A549 (cell line): ENCODE measurements around the gene HACE1. TPM values are rescaled to one million over a fixed set of nuclear protein-coding genes. Genes with fewer than 3 reads are reported as not detected.

ENCODE experiments used
- ATAC-seq, 2 experiments: fragments of 200-7000 bp in 1 of 2; fragments of >200 bp in 1 of 2; cut with Nextera tagmentation in 1 of 2; cut with Tn5 transposase in 1 of 2; 3 replicates each; pipeline versions ENCODE4 v1.8.0 to v1.9.1; 2018 to 2020; ENCODE audit warnings: mild to moderate bottlenecking in 1 of 2, moderate library complexity in 1 of 2
- CTCF ChIA-PET: fragments of 300-600 bp; sonication (Branson Sonifier 250); formaldehyde crosslinking; extraction: SDS; loops from one replicate; lab custom pipeline; 2021; ENCODE audit warnings: antibody characterized with exemption, inconsistent platforms; lab: Yijun Ruan, JAX
- POLR2A ChIA-PET: fragments of 350-600 bp; formaldehyde crosslinking; extraction: SDS; loops from one replicate; lab custom pipeline; 2021; ENCODE audit warnings: antibody characterized with exemption, inconsistent platforms; lab: Yijun Ruan, JAX
- DNase-seq, 2 experiments: peaks; one replicate each; pipeline versions ENCODE4 v3.0.0 to v3.0.0-alpha.2; 2011 to 2016; ENCODE audit warnings: low read depth in 1 of 2, low spot score in 1 of 2
- FAIRE-seq: peaks from 2 replicates; lab custom pipeline; 2011; peaks lifted over from hg19 to GRCh38; lab: Jason Lieb, UNC
- H3K27ac ChIP-seq, 2 experiments: fragments of >200 bp; sonication (Bioruptor Twin); formaldehyde crosslinking; 3 replicates each; pipeline ENCODE4 v1.5.1; 2016 to 2017
- H3K4me1 ChIP-seq: fragments of >200 bp; sonication (Bioruptor Twin); formaldehyde crosslinking; 3 replicates; pipeline ENCODE4 v1.6.1; 2016
- H3K4me2 ChIP-seq: fragments of >200 bp; sonication (Bioruptor Twin); formaldehyde crosslinking; 3 replicates; pipeline ENCODE4 v1.6.1; 2016
- H3K4me3 ChIP-seq: fragments of >200 bp; sonication (Bioruptor Twin); formaldehyde crosslinking; 3 replicates; pipeline ENCODE4 v1.5.1; 2016
- H3K9me3 ChIP-seq: fragments of >200 bp; sonication (Bioruptor Twin); formaldehyde crosslinking; 3 replicates; pipeline ENCODE4 v1.6.1; 2016
- CBX2 ChIP-seq: fragments of 200-600 bp; sonication (generic); IDR thresholded peaks from 2 replicates; pipeline ENCODE4 v1.6.1; 2016; ENCODE audit warnings: low read depth, mild to moderate bottlenecking, borderline replicate concordance
- CBX8 ChIP-seq: fragments of 200-600 bp; sonication (generic); IDR thresholded peaks from 2 replicates; pipeline ENCODE4 v1.6.1; 2016
- CEBPB ChIP-seq, 2 experiments: fragments of >200 bp in 1 of 2; sonication (Bioruptor Twin) in 1 of 2; formaldehyde crosslinking in 1 of 2; IDR thresholded peaks; 2 replicates each; pipeline ENCODE4 v1.6.1; 2012 to 2016
- CTCF ChIP-seq: fragments of >200 bp; sonication (Bioruptor Twin); formaldehyde crosslinking; IDR thresholded peaks from 3 replicates; pipeline ENCODE4 v1.5.1; 2016
- EHF ChIP-seq: fragments of 250-450 bp; sonication (Bioruptor Pico); IDR thresholded peaks from 2 replicates; pipeline ENCODE4 v1.5.0; 2020; ENCODE audit warnings: mild to moderate bottlenecking
- EP300 ChIP-seq, 2 experiments: fragments of >200 bp; sonication (Bioruptor Twin); formaldehyde crosslinking; IDR thresholded peaks; 2 replicates in 1 of 2; 3 replicates in 1 of 2; pipeline ENCODE4 v1.6.1; 2016 to 2017
- ESRRA ChIP-seq: fragments of 150-350 bp; IDR thresholded peaks from 2 replicates; pipeline ENCODE4 v1.6.1; 2014; ENCODE audit warnings: mild to moderate bottlenecking, low read length, borderline replicate concordance
- FOSB ChIP-seq: fragments of 250-450 bp; sonication (Bioruptor Pico); IDR thresholded peaks from 2 replicates; pipeline ENCODE4 v1.5.0; 2020; ENCODE audit warnings: mild to moderate bottlenecking, moderate library complexity
- FOXS1 ChIP-seq: fragments of 250-450 bp; sonication (Bioruptor Pico); IDR thresholded peaks from 2 replicates; pipeline ENCODE4 v1.5.0; 2020; ENCODE audit warnings: mild to moderate bottlenecking, moderate library complexity
- HMGXB4 ChIP-seq: fragments of 250-450 bp; sonication (Bioruptor Pico); IDR thresholded peaks from 2 replicates; pipeline ENCODE4 v1.5.0; 2021; ENCODE audit warnings: mild to moderate bottlenecking, moderate library complexity, borderline replicate concordance
- JUN ChIP-seq, 2 experiments: fragments of >200 bp; sonication (Bioruptor Twin); formaldehyde crosslinking; IDR thresholded peaks; 2 replicates in 1 of 2; 3 replicates in 1 of 2; pipeline ENCODE4 v1.6.1; 2016 to 2017
- KDM1A ChIP-seq: fragments of 200-600 bp; sonication (generic); IDR thresholded peaks from 2 replicates; pipeline ENCODE4 v1.6.1; 2016; ENCODE audit warnings: low read depth, mild to moderate bottlenecking
- KDM5A ChIP-seq: fragments of 200-600 bp; sonication (generic); IDR thresholded peaks from 2 replicates; pipeline ENCODE4 v1.6.1; 2016; ENCODE audit warnings: antibody characterized with exemption, mild to moderate bottlenecking
- MAFK ChIP-seq: fragments of 450-650 bp; IDR thresholded peaks from 2 replicates; pipeline ENCODE4 v1.6.1; 2014; ENCODE audit not compliant: partially characterized antibody
- MAX ChIP-seq: IDR thresholded peaks from 2 replicates; pipeline ENCODE4 v1.6.1; 2012
- MAZ ChIP-seq: fragments of 150-350 bp; IDR thresholded peaks from 2 replicates; pipeline ENCODE4 v1.6.1; 2014; ENCODE audit warnings: antibody characterized with exemption, low read depth, low read length, borderline replicate concordance
- NFE2L2 ChIP-seq: fragments of 150-350 bp; conservative IDR thresholded peaks from 2 replicates; pipeline ENCODE4 v1.6.1; 2014; ENCODE audit warnings: low read length
- NR3C1 ChIP-seq: fragments of >200 bp; sonication (Bioruptor Twin); formaldehyde crosslinking; IDR thresholded peaks from 3 replicates; pipeline ENCODE4 v1.6.1; 2017
- PHF8 ChIP-seq: fragments of 200-600 bp; sonication (generic); IDR thresholded peaks from 2 replicates; pipeline ENCODE4 v1.6.1; 2016; ENCODE audit warnings: low read depth, mild to moderate bottlenecking, antibody characterized with exemption, moderate library complexity, borderline replicate concordance
- POLR2A ChIP-seq: IDR thresholded peaks from 2 replicates; pipeline ENCODE4 v1.6.1; 2012; ENCODE audit warnings: mild to moderate bottlenecking, low read length
- POLR2AphosphoS2 ChIP-seq: conservative IDR thresholded peaks from 2 replicates; pipeline ENCODE4 v1.6.1; 2012; ENCODE audit warnings: low read length, improper control_type of control experiment, inconsistent platforms
- RAD21 ChIP-seq, 2 experiments: fragments of >200 bp in 1 of 2; sonication (Bioruptor Twin) in 1 of 2; formaldehyde crosslinking in 1 of 2; IDR thresholded peaks in 1 of 2; conservative IDR thresholded peaks in 1 of 2; 2 replicates in 1 of 2; 3 replicates in 1 of 2; pipeline ENCODE4 v1.6.1; 2012 to 2018; ENCODE audit warnings: inconsistent platforms in 1 of 2
- RARB ChIP-seq: fragments of 250-450 bp; sonication (Bioruptor Pico); IDR thresholded peaks from 2 replicates; pipeline ENCODE4 v1.8.0; 2021; ENCODE audit warnings: mild to moderate bottlenecking, moderate library complexity
- RFX5 ChIP-seq: fragments of 450-650 bp; IDR thresholded peaks from 2 replicates; pipeline ENCODE4 v1.7.1; 2014; ENCODE audit warnings: antibody characterized with exemption, mild to moderate bottlenecking, moderate library complexity
- SMC3 ChIP-seq: fragments of >200 bp; sonication (Bioruptor Twin); formaldehyde crosslinking; IDR thresholded peaks from 3 replicates; pipeline ENCODE4 v1.6.1; 2018; ENCODE audit warnings: inconsistent platforms
- ZNF302 ChIP-seq: fragments of 250-450 bp; sonication (Bioruptor Pico); IDR thresholded peaks from 2 replicates; pipeline ENCODE4 v1.9.0; 2021; ENCODE audit warnings: inconsistent platforms, mild to moderate bottlenecking, moderate library complexity
- WGBS: methylation state at CpG from one replicate; pipeline ENCODE4 v1.1.6; 2017; ENCODE audit errors: missing lambda C conversion rate; 5-methylcytosine and 5-hydroxymethylcytosine counted together
- polyA plus RNA-seq, 4 experiments: library from polyadenylated mRNA; depleted of rRNA in 3 of 4; stranded (reverse); fragments of >200 nt; fragmentation: RNase III in 1 of 4; extraction: RNeasy Plus Mini Kit Qiagen cat#74134 plus additional on column Dnase treatment in 1 of 4; gene quantifications; 2 replicates in 3 of 4; 3 replicates in 1 of 4; pipeline ENCODE4 v1.2.3, GENCODE V29; 2011 to 2017

Gene HACE1
- polyA plus RNA-seq, 2 of the 4 experiments (the other 2 are of a cell fraction) = 3.4 to 9.7 TPM

- FAIRE-seq (no peak), ATAC-seq (peak; percentile 70 to 83; a peak in 5 of 6 replicates), DNase-seq (peak; percentile 9 to 56)
- H3K4me2 ChIP-seq = peak overlapping the region; percentile 60
- no peaks in the 10 kb centered on the region for H3K9me3 ChIP-seq
- POLR2A ChIA-PET = interaction anchor here (0.6 kb wide), 1 partner anchor 166 kb away, joined by 3 read pairs; no protein-coding TSS in a partner anchor
- H3K4me3 ChIP-seq = no peak overlapping the region
- no peak overlapping the region for H3K27ac ChIP-seq
- TF ChIP-seq CBX2 = no peak
- TF ChIP-seq RARB (CRISPR knock-in tag) = no peak
- no peak for TF ChIP-seq PHF8
- TF ChIP-seq RAD21 (conservative IDR thresholded peaks at IDR 0.05 in 1 of 2, IDR thresholded peaks at IDR 0.05 in 1 of 2) = peak; percentile 56 to 57
- TF ChIP-seq CTCF = peak; percentile 48; the same call in 2 of the 3 replicates
- peak; percentile 59; the same call in 2 of the 3 replicates for TF ChIP-seq SMC3
- H3K4me1 ChIP-seq = 0 out of 3 replicates have a peak, but pooled peaks cover 3% of the 10 kb centered on the region
- WGBS = 19% methylated on average over 5 of the region's 5 CpGs
- CTCF ChIA-PET = interaction anchor here (0.6 to 3.1 kb wide), 14 partner anchors 21 to 324 kb away, joined by 3 to 35 read pairs (median 4); partner anchors contain the start of gene LIN28B
Observed at GRCh38 chr6:104789770-104790190, 69.9 kb downstream of the HACE1 start.

- Histone ChIP-seq H3K9me3 (no peaks in the 10 kb centered on the region), H3K4me1 (0 out of 3 replicates have a peak, but pooled peaks cover 3% of the 10 kb centered on the region), H3K4me3 (no peak overlapping the region), H3K4me2 (no peak overlapping the region), H3K27ac (no peak overlapping the region)
- DNase-seq = no peak
- TF ChIP-seq KDM1A (no peak), NR3C1 (no peak), CBX8 (no peak), ZNF302 (CRISPR knock-in tag) (no peak)
- CTCF ChIA-PET = no interaction called here
- 76% methylated on average over 2 of the region's 2 CpGs for WGBS
- no peak for FAIRE-seq
- POLR2A ChIA-PET = no interaction called here
- no peak for ATAC-seq
Observed at GRCh38 chr6:104788400-104788799, 71.3 kb downstream of the HACE1 start.

GRCh38 chr6:104787305-104787704 is 72.4 kb downstream of the HACE1 start:
- H3K9me3 ChIP-seq = no peaks in the 10 kb centered on the region
- CTCF ChIA-PET = no interaction called here
- no peak for FAIRE-seq
- H3K4me3 ChIP-seq = no peak overlapping the region
- H3K4me2 ChIP-seq = no peak overlapping the region
- DNase-seq = no peak
- 0 out of 3 replicates have a peak, but pooled peaks cover 3% of the 10 kb centered on the region for H3K4me1 ChIP-seq
- WGBS = 93% methylated on average over 2 of the region's 2 CpGs
- no peak overlapping the region for H3K27ac ChIP-seq
- ATAC-seq = no peak
- POLR2A ChIA-PET = no interaction called here
- peak; percentile 59 for TF ChIP-seq MAFK
- TF ChIP-seq KDM5A = no peak

GRCh38 chr6:104784884-104785283 is 74.8 kb downstream of the HACE1 start:
- FAIRE-seq = no peak
- ChIA-PET CTCF (no interaction called here), POLR2A (no interaction called here)

More at GRCh38 chr6:104784884-104785283, 74.8 kb downstream of the HACE1 start:
- H3K4me2 ChIP-seq = no peak overlapping the region
- no peak overlapping the region for H3K27ac ChIP-seq
- ATAC-seq = no peak
- H3K4me3 ChIP-seq = no peak overlapping the region
- DNase-seq = no peak
- TF ChIP-seq FOXS1 (CRISPR knock-in tag) = no peak
- TF ChIP-seq CEBPB (IDR thresholded peaks at IDR 0.05) = no peak
- TF ChIP-seq HMGXB4 (CRISPR knock-in tag) = no peak
- TF ChIP-seq ESRRA = no peak
- no peak for TF ChIP-seq NFE2L2
- no peak for TF ChIP-seq EP300 (IDR thresholded peaks at IDR 0.05)
- TF ChIP-seq RAD21 (conservative IDR thresholded peaks at IDR 0.05 in 1 of 2, IDR thresholded peaks at IDR 0.05 in 1 of 2) = no peak
- TF ChIP-seq POLR2AphosphoS2 = no peak
- TF ChIP-seq MAZ = no peak
- no peak for TF ChIP-seq JUN (IDR thresholded peaks at IDR 0.05)
- no peak for TF ChIP-seq RFX5
- TF ChIP-seq FOSB (CRISPR knock-in tag) = no peak
- no peak for TF ChIP-seq MAX
- no peak for TF ChIP-seq EHF (CRISPR knock-in tag)
- TF ChIP-seq POLR2A = no peak
- H3K4me1 ChIP-seq = 0 out of 3 replicates have a peak, but pooled peaks cover under 1% of the 10 kb centered on the region
- no peaks in the 10 kb centered on the region for H3K9me3 ChIP-seq
- WGBS = 78% methylated on average over 2 of the region's 2 CpGs
